Astrocyte of the spinal cord (primary cell): ENCODE results near the gene PAPPA.
A peak's percentile ranks its signal among the peaks of the same experiment; 100 is the strongest.

Source experiments
- DNase-seq: peaks from one replicate; pipeline ENCODE4 v3.0.0; 2011; ENCODE audit warnings: low read depth, low spot score
- H3K4me3 ChIP-seq: 2 replicates; pipeline ENCODE4 v1.5.1; 2011; ENCODE audit warnings: low read depth, mild to moderate bottlenecking, low read length, moderate library complexity
- CTCF ChIP-seq: IDR thresholded peaks from 2 replicates; pipeline ENCODE4 v1.5.1; 2012; ENCODE audit warnings: low read depth, mild to moderate bottlenecking, low read length, inconsistent platforms
- in situ Hi-C: cut with HindIII; loops from 2 replicates; pipeline ENCODE4 v1.10.0; 2017; ENCODE audit warnings: low sequenced_read_pairs

Gene PAPPA

GRCh38 chr9:116174347-116174746 lies 20.8 kb downstream of the PAPPA start:
- TF ChIP-seq CTCF, result no peak
- no peak overlapping the region for H3K4me3 ChIP-seq
- DNase-seq, result no peak
- in situ Hi-C loops, result no loop called here

- H3K4me3 ChIP-seq, result no peak overlapping the region
- TF ChIP-seq CTCF, result no peak
- in situ Hi-C loops, result no loop called here
- DNase-seq, result peak; percentile 23
These were observed 22.0 kb downstream of the PAPPA start for GRCh38 chr9:116175614-116176013.

- no peak for TF ChIP-seq CTCF
- in situ Hi-C loops, result no loop called here
- no peak for DNase-seq
- H3K4me3 ChIP-seq, result no peak overlapping the region
These were observed 25.1 kb downstream of the PAPPA start for GRCh38 chr9:116178481-116179211.

- no peak for DNase-seq
- in situ Hi-C loops, result no loop called here
- H3K4me3 ChIP-seq, result no peak overlapping the region
- no peak for TF ChIP-seq CTCF
These were observed 26.0 kb downstream of the PAPPA start for GRCh38 chr9:116179568-116179967.

GRCh38 chr9:116181853-116182610 lies 28.4 kb downstream of the PAPPA start:
- H3K4me3 ChIP-seq, result no peak overlapping the region
- no peak for DNase-seq
- TF ChIP-seq CTCF, result no peak
- in situ Hi-C loops, result no loop called here

- in situ Hi-C loops, result no loop called here
- H3K4me3 ChIP-seq, result no peak overlapping the region
- TF ChIP-seq CTCF, result no peak
- no peak for DNase-seq
These were observed 29.3 kb downstream of the PAPPA start for GRCh38 chr9:116182876-116183275.
